Activated CD4-positive, CD25-positive, alpha-beta regulatory T cell treated with anti-CD3 and anti-CD28 coated beads, Interleukin-2, amount 50 U/mL, for 72 hours (primary cell): ENCODE measurements around the gene HYI.
"Not testable (repeated sequence)": the region's sequence is repeated elsewhere in the genome, so short reads cannot be mapped to it uniquely, and the experiment has no call there.

ENCODE experiments used
- DNase-seq: peaks from one replicate; pipeline ENCODE4 v3.0.0; 2021

HYI gene

GRCh38 chr1:43426221-43426620 lies 27.5 kb downstream of the HYI start:
- DNase-seq = no peak

GRCh38 chr1:43425045-43425444 lies 28.7 kb downstream of the HYI start:
- DNase-seq = no peak

- no peak for DNase-seq
Measured at GRCh38 chr1:43423672-43424550, 29.8 kb downstream of the HYI start.

GRCh38 chr1:43422995-43423671 lies 30.6 kb downstream of the HYI start:
- no peak for DNase-seq

- no peak for DNase-seq
Measured at GRCh38 chr1:43421976-43422750, 31.6 kb downstream of the HYI start.

GRCh38 chr1:43421396-43421795 lies 32.3 kb downstream of the HYI start:
- DNase-seq = no peak

- DNase-seq = no peak
Measured at GRCh38 chr1:43420874-43421273, 32.9 kb downstream of the HYI start.

- no peak for DNase-seq
Measured at GRCh38 chr1:43419627-43420425, 33.9 kb downstream of the HYI start.

GRCh38 chr1:43418858-43419257 lies 34.9 kb downstream of the HYI start:
- DNase-seq = no peak

GRCh38 chr1:43415901-43416300 lies 37.8 kb downstream of the HYI start:
- DNase-seq = no peak

- DNase-seq = peak; percentile 42
Measured at GRCh38 chr1:43414634-43415223, 39.0 kb downstream of the HYI start.

GRCh38 chr1:43413426-43413825 lies 40.3 kb downstream of the HYI start:
- not testable (repeated sequence) for DNase-seq

- no peak for DNase-seq
Measured at GRCh38 chr1:43410571-43410970, 43.2 kb downstream of the HYI start.

- DNase-seq = no peak
Measured at GRCh38 chr1:43405876-43406234, 47.9 kb downstream of the HYI start.

- DNase-seq = no peak
Measured at GRCh38 chr1:43405219-43405875, 48.4 kb downstream of the HYI start.

- no peak for DNase-seq
Measured at GRCh38 chr1:43404353-43404752, 49.4 kb downstream of the HYI start.

- DNase-seq = no peak
Measured at GRCh38 chr1:43402089-43402865, 51.5 kb downstream of the HYI start.
